HL-60 (cell line): ENCODE measurements around the gene GABRB1.

Source experiments
- CTCF ChIP-seq: IDR thresholded peaks from one replicate; pipeline ENCODE4 v1.5.1; 2011; ENCODE audit warnings: low read length, control low read depth, inconsistent platforms; ENCODE audit not compliant: insufficient read depth
- REST ChIP-seq: IDR thresholded peaks from 2 replicates; pipeline ENCODE4 v1.6.1; 2012; ENCODE audit warnings: low read depth; ENCODE audit not compliant: insufficient replicate concordance

DNA sequence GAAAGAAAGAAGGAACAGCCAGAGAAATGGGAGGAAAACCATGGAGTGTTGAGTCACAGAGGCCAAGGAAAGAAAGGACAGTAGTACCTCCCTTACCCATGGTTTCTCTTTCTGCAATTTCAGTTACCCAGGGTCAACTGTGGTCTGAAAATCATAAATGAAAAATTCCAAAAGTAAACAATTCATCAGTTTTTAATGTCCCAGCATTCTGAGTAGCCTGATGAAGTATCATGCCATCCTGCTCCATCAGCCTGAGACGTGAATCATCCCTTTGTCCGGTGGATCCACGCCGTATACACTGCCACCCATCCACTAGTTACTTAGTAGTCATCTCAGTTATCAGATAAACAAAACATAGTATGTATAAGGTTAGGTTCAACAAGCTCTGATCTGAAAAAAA is 318.0 kb downstream of the GABRB1 start:
- no peak for TF ChIP-seq CTCF
- TF ChIP-seq REST = no peak
